HL-60 (cell line): ENCODE data around the gene ENTHD1.

Experiments used
- DNase-seq, 2 experiments: peaks; one replicate each; pipeline ENCODE4 v3.0.0-alpha.2; 2010 to 2020; ENCODE audit warnings: low read depth in 1 of 2, low spot score in 1 of 2
- H3K27ac ChIP-seq: fragments of 250-450 bp; sonication (Bioruptor Pico); replicated peaks from 2 replicates; pipeline ENCODE4 v1.5.1; 2020; ENCODE audit warnings: mild to moderate bottlenecking, moderate library complexity
- H3K27me3 ChIP-seq: fragments of 250-450 bp; sonication (Bioruptor Pico); 2 replicates; pipeline ENCODE4 v1.5.1; 2021; ENCODE audit warnings: mild to moderate bottlenecking, moderate library complexity; ENCODE audit not compliant: insufficient read depth, poor library complexity, severe bottlenecking
- H3K4me3 ChIP-seq: replicated peaks from 2 replicates; pipeline ENCODE4 v1.5.1; 2011; ENCODE audit warnings: mild to moderate bottlenecking, control low read depth, low read length; ENCODE audit not compliant: insufficient read depth
- GABPA ChIP-seq: IDR thresholded peaks from 2 replicates; pipeline ENCODE4 v1.6.1; 2012; ENCODE audit warnings: low read depth
- POLR2AphosphoS5 ChIP-seq: IDR thresholded peaks from 2 replicates; pipeline ENCODE4 v1.6.1; 2012; ENCODE audit warnings: low read depth
- SPI1 ChIP-seq: IDR thresholded peaks from 2 replicates; pipeline ENCODE4 v1.6.1; 2012; ENCODE audit warnings: low read depth, mild to moderate bottlenecking, borderline replicate concordance
- TF ChIP-seq, protein P1 (sequence below): IDR thresholded peaks from 2 replicates; pipeline ENCODE4 v1.6.1; 2012; ENCODE audit warnings: low read depth; ENCODE audit not compliant: insufficient replicate concordance
- TF ChIP-seq, protein P2 (sequence below): IDR thresholded peaks from one replicate; pipeline ENCODE4 v1.5.1; 2011; ENCODE audit warnings: low read length, control low read depth, inconsistent platforms; ENCODE audit not compliant: insufficient read depth

The ENTHD1 gene

DNA sequence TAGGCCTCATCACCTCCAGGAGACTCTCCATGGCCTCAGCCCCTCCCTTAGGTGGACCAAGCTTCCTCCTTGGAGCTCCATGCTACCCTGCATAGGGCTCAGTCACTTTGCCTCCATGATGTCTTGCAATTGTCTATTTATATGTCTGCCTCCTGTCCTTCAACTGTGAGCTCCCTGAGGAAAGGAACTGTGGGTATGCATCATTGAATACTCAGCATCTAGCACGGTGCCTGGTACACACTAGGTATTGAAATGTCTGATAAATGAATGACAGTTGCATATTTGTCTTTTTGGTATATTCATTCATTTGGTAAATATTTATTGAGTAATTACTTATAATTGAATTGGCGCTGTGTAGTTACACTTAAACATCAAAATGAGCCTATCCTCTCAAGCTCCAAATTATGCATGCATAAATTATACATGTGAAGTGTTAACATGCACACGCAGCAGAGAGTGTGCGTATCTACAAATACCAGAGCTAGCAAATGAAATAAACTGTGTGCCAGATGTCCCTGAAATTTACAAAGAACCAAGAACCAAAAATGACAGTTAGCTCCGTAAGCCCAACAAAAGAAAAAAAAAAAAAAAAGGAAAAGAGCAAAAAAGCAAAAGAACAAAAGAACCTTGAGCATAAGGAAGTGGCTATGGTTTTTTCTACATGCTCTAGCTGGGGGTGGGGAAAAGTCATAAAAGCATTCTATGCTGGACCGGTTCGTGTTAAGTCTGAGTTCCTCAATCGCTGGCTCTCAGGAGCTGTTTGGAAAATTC lies 32.5 kb upstream of the ENTHD1 start:
- H3K27me3 ChIP-seq = no peaks in the 10 kb centered on the region
- H3K27ac ChIP-seq = no peak overlapping the region
- no peak for DNase-seq
- no peak overlapping the region for H3K4me3 ChIP-seq
- TF ChIP-seq POLR2AphosphoS5 (no peak), SPI1 (peak; percentile 34; the same call in 1 of the 2 replicates)

DNA sequence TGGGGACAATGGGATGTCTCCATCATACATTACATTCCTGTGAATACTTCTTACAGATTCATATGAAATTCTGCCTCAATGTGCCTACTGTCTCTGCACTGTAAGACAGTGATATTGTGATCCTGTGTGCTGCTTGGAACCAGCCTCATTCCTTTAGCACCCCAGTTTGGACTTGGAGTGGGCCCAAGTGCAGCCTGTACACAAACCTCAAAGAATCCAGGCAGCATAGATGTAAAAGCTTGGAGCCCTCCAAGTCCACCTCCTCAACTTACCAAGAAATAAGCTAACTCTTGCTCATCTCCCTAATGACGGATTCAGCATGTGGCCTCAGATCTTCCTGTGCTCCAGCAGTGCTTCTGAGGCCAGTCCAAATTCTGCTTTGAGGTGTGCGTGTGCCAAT lies 31.7 kb upstream of the ENTHD1 start:
- no peak for TF ChIP-seq POLR2AphosphoS5
- TF ChIP-seq SPI1 = no peak
- TF ChIP-seq, protein P1, sequence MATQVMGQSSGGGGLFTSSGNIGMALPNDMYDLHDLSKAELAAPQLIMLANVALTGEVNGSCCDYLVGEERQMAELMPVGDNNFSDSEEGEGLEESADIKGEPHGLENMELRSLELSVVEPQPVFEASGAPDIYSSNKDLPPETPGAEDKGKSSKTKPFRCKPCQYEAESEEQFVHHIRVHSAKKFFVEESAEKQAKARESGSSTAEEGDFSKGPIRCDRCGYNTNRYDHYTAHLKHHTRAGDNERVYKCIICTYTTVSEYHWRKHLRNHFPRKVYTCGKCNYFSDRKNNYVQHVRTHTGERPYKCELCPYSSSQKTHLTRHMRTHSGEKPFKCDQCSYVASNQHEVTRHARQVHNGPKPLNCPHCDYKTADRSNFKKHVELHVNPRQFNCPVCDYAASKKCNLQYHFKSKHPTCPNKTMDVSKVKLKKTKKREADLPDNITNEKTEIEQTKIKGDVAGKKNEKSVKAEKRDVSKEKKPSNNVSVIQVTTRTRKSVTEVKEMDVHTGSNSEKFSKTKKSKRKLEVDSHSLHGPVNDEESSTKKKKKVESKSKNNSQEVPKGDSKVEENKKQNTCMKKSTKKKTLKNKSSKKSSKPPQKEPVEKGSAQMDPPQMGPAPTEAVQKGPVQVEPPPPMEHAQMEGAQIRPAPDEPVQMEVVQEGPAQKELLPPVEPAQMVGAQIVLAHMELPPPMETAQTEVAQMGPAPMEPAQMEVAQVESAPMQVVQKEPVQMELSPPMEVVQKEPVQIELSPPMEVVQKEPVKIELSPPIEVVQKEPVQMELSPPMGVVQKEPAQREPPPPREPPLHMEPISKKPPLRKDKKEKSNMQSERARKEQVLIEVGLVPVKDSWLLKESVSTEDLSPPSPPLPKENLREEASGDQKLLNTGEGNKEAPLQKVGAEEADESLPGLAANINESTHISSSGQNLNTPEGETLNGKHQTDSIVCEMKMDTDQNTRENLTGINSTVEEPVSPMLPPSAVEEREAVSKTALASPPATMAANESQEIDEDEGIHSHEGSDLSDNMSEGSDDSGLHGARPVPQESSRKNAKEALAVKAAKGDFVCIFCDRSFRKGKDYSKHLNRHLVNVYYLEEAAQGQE = no peak
- TF ChIP-seq, protein P2, sequence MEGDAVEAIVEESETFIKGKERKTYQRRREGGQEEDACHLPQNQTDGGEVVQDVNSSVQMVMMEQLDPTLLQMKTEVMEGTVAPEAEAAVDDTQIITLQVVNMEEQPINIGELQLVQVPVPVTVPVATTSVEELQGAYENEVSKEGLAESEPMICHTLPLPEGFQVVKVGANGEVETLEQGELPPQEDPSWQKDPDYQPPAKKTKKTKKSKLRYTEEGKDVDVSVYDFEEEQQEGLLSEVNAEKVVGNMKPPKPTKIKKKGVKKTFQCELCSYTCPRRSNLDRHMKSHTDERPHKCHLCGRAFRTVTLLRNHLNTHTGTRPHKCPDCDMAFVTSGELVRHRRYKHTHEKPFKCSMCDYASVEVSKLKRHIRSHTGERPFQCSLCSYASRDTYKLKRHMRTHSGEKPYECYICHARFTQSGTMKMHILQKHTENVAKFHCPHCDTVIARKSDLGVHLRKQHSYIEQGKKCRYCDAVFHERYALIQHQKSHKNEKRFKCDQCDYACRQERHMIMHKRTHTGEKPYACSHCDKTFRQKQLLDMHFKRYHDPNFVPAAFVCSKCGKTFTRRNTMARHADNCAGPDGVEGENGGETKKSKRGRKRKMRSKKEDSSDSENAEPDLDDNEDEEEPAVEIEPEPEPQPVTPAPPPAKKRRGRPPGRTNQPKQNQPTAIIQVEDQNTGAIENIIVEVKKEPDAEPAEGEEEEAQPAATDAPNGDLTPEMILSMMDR = no peak
- no peak for TF ChIP-seq GABPA
- H3K27me3 ChIP-seq = no peaks in the 10 kb centered on the region
- DNase-seq = no peak

DNA sequence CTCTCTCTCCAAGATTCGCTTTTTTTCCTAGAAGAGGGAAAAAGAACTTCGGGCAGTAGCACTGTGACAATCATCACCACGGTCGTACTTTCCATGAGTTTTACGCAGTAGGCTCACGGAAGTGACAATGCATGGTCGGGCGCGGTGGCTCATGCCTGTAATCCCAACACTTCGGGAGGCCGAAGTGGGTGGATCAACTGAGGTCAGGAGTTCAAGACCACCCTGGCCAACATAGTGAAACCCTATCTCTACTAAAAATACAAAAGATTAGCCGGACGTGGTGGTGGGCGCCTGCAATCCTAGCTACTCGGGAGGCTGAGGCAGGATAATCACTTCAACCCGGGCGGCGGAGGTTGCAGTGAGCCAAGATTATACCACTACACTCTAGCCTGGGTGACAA lies 30.7 kb upstream of the ENTHD1 start:
- H3K27me3 ChIP-seq = no peaks in the 10 kb centered on the region
- TF ChIP-seq GABPA (no peak), SPI1 (no peak), POLR2AphosphoS5 (no peak)
- TF ChIP-seq, protein P1 = no peak
- TF ChIP-seq, protein P2 = no peak
- H3K27ac ChIP-seq = no peak overlapping the region
- no peak overlapping the region for H3K4me3 ChIP-seq
- DNase-seq = no peak

More for the DNA sequence above, 31.7 kb upstream of the ENTHD1 start:
- H3K4me3 ChIP-seq = no peak overlapping the region
- no peak overlapping the region for H3K27ac ChIP-seq

DNA sequence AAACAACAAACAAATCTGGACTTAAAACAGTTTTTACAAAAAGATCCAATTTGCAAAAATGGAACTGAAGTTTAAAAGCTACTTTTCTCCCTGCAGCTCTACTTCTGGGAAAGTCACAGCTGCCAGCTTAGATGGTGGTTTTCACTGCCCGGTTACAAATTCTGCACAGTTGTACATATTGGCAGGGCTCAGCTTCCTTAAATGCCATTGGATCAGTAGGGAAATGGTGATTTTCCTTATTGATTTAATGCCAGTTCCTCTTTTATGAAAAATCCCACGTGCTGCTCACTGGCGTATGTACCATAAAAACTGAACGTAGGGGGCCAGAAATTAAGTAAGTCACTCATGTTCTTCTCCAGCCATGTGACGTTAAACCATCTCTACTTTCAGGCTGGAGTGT lies 30.1 kb upstream of the ENTHD1 start:
- no peak for DNase-seq
- no peak for TF ChIP-seq POLR2AphosphoS5
- TF ChIP-seq, protein P2 = no peak
- peak; percentile 62 for TF ChIP-seq SPI1
- no peak overlapping the region for H3K4me3 ChIP-seq
- H3K27ac ChIP-seq = no peak overlapping the region
- no peaks in the 10 kb centered on the region for H3K27me3 ChIP-seq
